ENCODE measurements around the gene OTX2.

The OTX2 gene

DNA sequence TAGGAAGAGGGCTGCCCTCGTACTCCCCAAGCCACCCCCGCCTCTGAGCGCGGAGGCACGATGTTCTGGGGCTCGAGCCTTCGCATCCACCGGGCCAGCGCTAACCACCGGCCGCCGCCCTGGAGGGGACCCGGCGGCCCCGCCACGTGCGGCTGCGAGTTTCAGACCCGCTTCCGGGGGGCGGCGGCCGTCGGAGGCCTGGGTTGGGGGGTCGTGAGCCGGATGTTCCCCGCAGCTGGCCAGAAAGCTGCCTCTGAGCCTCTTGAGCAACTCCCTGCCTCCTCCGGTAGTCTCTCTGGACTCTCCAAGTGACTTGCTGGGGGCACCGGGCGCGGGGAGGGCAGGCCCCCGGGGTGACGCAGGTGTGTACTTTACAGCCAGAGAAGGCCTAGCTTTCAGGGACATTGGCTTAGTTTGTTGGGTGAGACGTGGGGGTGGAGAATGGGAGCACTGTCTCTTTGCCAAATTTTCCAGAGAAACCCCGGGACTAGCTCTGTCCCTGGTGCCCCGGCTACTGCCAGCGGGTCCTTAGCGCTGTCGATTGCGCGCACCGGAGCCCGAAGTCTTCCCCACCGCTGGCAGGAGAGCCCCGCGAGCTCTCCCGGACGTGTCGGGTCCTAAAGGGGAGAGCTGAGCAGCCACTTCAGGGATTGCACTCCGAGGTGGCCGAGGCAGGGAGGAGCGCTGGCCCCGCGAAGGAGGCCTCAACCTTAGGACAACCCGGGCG is 15.6 kb downstream of the OTX2 start:
- no peak for DNase-seq

DNA sequence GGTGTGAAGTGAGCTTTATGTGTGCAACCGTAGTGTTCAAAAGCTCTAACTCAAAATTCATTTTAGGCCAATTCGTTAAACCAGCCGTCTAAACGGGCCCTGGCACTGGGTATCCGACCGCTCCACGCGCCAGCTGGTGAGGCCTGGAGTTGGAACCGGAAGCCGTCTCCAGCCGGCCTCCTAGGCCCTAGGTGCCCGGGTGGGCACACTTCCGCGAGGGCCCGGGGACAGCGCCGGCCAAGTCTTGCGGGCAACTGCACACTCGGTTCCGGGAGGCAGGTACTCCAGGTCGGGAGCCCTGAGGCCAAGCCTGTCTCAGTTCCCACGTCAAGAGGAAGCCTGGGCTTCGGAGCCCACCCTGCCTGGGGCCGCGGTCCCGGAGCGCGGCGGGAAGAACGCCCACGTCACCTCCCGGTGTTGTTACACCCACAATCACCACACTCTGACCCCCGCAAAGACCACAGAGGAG is 16.2 kb downstream of the OTX2 start:
- DNase-seq = no peak

DNA sequence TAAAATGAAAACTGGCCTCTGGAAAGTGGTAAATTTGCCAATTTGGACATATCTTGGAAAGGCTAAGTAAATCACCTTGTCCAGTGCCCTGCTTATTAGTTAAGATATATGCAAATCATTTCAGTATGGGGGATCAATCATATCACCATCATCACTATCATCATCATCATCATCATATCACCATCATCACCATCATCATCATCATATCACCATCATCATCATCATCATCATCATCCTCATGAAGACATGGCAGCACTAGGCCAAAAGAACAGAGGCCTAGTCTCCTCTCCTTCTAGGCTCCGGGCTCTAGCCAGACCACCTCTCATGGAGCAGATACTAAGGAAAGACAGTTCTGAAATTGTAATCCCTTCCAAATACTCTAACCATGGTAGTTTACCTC is 20.3 kb downstream of the OTX2 start:
- no peak for DNase-seq

DNA sequence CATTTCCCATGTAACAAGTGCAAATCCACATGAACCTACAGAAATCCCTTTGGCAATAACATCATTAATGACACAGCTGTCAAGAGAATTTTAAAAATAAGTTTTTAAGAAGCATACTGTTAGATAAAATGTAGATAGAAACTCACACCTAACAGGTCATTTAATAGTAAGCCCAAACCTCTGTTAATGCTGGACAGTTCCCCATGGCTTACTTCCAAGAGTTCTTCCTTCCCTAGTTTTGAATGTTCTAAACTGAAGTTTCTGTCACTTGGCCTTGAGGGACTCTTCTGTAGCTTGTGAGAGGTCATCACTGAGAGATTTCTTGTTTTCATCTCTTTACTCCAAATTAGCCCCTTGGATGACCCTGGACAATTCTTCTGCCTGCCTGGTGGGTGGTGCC is 22.7 kb downstream of the OTX2 start:
- no peak for DNase-seq

DNA sequence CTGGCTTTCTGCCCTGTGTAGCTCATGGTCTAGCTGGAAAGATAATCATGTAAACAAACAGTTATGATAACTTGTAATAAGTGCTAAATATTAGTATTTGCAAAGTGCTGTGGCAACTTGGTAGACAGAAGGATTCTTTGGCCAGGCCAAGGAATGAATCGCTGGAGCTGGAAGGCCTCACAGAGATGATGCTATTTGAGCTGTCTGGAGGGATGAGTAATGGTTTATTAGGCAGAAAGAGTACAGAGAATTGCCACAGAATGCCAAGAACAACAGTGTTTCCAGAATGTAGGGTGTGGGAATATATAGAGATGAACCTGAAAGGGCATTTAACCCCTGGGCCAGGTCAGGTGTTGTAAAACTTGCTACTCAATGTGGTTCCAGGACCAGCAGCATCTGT is 27.6 kb downstream of the OTX2 start:
- no peak for DNase-seq

DNA sequence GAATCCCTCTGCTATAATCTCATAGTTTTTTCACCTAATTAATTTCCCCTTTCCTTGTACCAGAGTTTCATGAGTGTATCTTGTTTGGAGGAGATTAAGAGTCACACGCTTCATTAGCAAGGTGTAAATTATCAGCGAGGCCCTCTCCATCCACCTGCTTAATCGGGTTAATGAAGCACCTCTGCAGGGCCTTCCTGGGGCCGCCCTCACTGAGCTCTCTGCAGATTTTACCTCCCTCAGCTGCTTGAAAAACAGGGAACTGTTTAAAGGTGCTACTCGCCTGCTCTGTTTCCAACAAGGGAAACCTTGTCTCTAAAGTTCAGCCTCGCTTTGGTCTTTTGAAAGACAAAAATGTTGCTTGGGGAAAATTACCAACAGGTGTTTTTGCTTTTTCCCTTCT is 35.8 kb downstream of the OTX2 start:
- DNase-seq = no peak

DNA sequence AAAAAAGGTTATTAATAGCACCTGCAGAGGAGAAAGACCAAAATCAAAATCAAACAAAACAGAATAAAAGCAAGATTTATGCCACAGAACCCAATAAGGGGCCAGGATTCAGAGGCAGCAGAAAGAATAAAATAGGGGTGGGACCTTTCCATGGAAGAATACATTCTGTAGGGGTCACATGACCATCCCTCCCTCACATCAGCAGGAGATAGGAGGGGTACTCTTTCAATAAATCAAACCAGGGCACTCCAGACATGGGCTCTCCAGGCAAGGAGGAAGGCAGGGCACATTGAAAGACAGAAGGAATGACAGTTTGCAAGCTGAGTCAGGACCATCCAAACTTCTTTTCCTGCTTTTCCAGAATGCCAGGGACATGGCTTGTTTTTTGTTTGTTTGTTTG is 39.8 kb downstream of the OTX2 start:
- DNase-seq = no peak

DNA sequence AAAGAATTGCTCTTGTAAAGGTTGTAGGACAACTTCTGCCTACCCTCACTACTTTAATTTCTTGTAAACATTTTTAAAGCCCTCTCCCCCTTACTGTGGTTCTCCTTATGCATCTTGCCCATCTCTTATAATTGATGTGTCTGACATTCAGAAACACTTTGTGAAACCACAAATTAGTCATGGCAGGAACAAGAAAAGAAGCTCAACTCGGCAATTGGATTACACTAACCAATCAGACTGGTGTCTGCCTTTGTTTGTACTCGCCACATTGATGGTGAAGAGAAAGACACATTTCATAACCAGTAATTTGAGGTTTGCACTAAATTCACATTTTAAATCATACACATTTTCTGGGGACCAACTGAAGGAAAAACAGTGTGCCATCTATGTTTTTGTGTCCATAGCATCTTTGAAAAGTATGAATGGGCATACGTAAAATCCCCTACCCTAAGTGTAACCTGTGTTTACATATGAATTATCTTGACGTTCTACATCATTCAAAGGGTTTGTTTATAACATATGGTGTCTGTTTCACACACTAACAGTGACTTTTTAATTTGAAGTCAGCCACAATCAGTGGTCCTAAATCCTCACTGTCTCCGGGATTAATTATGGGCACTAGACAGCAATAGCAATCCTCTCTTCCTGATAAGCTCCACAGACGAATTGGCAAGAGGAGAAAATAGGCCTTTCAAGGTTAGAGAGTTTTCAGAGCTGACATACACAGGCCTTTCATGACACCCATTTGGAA is 49.9 kb downstream of the OTX2 start:
- DNase-seq = no peak

DNA sequence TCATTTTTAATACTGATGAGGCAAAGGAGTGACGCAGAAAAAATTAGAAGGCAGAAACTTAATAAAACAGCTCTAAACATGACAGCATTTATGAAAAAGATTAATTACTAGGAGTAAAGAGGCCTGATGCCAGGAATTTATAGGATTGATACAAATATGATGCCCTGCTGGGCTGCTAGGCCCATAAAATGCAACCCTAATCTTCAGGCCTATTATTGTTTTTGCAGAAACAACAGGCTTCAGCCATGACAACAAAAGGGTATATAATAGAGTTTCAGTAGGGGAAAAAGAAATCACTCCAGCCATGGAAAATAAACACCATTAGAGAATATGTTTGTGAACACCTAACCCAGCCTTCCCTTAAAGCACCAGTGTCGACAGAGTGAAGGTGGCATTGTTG is 50.6 kb downstream of the OTX2 start:
- no peak for DNase-seq

DNA sequence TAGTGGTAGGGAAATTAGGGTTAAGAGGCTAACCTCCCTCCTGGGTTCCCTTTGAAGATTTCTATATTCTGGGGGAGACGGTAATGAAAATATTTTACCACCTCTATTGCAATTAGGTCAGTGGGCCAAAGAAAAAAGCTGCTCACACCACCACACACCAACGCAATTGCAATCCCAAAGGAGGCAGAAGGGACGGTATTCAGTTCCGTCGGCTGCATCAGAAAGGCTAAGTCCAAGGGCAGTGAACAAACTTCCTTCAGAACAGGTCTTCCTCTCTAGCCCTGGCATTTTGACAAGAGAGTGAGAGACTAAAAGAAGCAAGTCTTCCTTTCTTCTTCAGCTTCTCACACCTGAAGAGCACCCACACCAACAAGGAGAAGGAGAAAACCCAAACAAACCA is 51.2 kb downstream of the OTX2 start:
- DNase-seq = no peak

DNA sequence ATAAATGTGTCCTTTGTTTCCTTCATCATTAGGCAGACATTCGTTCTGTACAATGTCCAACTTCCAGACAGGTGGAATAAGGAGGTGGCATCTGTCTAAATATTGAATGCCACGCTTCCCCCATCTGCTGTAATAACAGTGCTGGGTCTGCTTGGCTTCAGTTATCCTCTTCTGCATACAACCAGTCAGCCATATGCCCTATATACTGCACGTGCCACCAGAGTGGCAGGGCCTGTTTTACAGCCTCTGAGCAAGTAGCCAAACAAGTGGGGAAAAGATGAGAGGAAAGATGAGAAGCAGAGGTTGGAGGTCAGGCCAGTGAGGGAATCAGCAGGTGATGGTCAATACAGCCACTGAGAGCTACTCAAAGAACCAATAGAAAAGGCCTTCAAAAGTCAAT is 55.4 kb downstream of the OTX2 start:
- DNase-seq = no peak

DNA sequence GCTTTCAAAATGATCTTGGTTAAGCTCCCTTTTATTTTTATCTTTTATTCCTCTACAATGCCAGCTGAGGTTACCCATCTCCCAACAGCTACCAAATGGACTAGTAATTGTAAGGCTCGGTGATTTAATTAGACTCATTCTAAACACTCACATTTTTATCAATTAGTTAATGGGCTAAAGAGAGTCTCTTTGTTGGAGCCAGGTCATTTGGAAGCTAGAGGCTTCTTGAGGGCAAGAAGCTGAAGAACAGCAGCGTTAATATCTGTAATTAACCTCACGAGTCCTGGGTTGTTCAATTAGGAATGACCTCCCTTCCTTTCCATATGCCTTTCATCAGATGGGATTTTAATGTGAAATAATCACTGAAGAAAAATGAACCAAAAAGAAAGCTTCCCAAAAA is 56.9 kb downstream of the OTX2 start:
- no peak for DNase-seq

DNA sequence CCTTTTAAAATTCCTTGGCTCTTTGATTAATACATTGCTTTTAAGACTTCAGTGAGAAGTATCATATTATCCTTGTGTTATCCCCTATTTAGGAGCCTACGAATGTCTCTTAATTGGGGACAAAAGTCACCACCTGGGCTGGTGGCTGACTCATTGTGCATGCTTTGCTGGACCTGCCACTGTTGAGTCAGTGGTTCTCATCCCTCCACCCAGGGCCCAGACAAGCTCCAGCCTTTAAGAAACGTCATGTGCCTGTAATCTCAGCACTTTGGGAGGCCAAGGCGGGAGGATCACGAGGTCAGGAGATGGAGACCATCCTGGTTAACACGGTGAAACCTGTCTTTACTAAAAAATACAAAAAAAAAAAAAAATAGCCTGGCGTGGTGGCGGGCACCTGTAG is 57.9 kb downstream of the OTX2 start:
- no peak for DNase-seq

DNA sequence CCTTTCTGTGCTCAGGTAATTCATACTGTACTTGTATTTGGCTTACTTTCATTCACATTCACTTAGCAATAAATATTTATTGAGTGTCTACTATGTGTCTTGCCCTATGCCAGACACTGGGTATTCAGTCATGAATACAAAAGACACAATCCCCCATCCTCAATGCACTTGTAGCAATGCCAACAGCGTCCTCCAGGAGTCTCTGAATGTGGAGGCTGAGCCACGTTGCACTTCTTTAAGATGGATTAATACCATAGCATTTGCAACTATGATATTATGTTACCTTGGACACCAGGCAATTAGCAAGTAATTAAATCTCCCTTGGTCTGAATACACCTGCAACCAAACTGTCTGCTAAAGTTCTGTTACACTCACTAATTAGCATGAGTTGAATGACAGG is 58.8 kb downstream of the OTX2 start:
- no peak for DNase-seq

Measured in NCI-H187 (cell line).